HFFc6 (cell line): ENCODE data around the gene SATL1. TPM values are rescaled to one million over a fixed set of nuclear protein-coding genes. Genes with fewer than 3 reads are reported as not detected.

ENCODE experiments used
- DNase-seq: peaks from one replicate; pipeline ENCODE4 v3.0.0-alpha.2; 2018
- H3K27ac Mint-ChIP-seq: 2 replicates; pipeline ENCODE4 v1.8.0; 2020; ENCODE audit warnings: mild to moderate bottlenecking, mixed read lengths
- H3K27me3 Mint-ChIP-seq: 2 replicates; pipeline ENCODE4 v1.8.0; 2021; ENCODE audit warnings: mild to moderate bottlenecking, moderate library complexity, mixed read lengths; ENCODE audit not compliant: insufficient read depth
- H3K36me3 Mint-ChIP-seq: 2 replicates; pipeline ENCODE4 v1.8.0; 2021; ENCODE audit warnings: low read depth, mixed read lengths
- H3K4me1 Mint-ChIP-seq: 2 replicates; pipeline ENCODE4 v1.8.0; 2020; ENCODE audit warnings: low read depth, mixed read lengths
- H3K4me3 Mint-ChIP-seq: 2 replicates; pipeline ENCODE4 v1.8.0; 2020; ENCODE audit warnings: mild to moderate bottlenecking, moderate library complexity, mixed read lengths
- H3K9me3 Mint-ChIP-seq: 2 replicates; pipeline ENCODE4 v1.8.0; 2020; ENCODE audit warnings: mild to moderate bottlenecking, mixed read lengths
- total RNA-seq, 6 experiments: library from RNA; stranded (reverse); fragmentation: NEBNext Ultra II Directional; extraction: Animal tissue kit (Norgen Biotek cat#: 25700); gene quantifications; 2 replicates in 1 of 6; 3 replicates in 5 of 6; pipeline ENCODE4 v1.2.3, GENCODE V29; 2021
- TF ChIP-seq, protein P1 (sequence below): fragments of 200-600 bp; sonication (generic); IDR thresholded peaks from 2 replicates; pipeline ENCODE4 v1.5.0; 2021; ENCODE audit warnings: antibody characterized with exemption, mild to moderate bottlenecking

The SATL1 gene
- total RNA-seq, 6 experiments from 2014 or later = not detected

DNA sequence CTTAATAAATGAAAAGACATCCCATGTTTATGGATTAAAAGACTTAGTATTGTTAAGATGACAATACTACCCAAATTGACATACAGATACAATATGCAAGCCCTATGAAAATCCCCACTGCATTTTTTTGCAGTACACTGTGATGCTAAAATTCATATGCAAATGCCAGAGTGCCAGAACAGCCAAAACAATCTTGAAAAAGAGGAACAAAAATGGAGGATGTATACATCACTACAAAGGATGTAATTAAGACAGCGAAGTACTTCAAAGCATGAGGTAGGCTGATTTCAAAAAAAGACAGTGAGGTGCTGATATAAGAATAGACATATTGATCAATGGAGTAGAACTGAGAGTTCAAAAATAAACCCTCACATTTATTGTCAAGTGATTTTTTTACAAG, 47.3 kb downstream of the SATL1 start:
- Mint-ChIP-seq H3K9me3 (no peaks in the 10 kb centered on the region; the same call in 1 of the 2 replicates), H3K27ac (no peak overlapping the region), H3K4me1 (no peaks in the 10 kb centered on the region)

DNA sequence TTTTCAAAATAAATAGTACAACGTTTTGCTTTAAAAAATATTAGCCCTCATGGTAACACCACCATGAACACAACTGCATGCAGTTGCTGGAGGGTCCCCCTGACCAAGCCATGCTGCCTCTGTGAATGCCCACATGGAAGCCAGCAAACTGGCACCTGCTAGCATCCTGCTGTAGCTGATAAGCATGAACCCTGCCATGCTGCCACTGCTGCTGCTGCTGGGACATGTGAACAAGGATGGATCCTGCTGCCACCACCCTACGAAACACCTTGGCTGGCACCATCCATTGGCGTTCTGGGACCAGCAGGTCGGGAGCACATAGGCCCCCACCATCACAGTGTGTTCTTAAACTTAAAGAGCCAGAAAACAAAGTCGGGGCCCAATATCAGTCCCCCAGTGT, 83.9 kb downstream of the SATL1 start:
- Mint-ChIP-seq H3K9me3 (no peaks in the 10 kb centered on the region), H3K27ac (no peak overlapping the region), H3K36me3 (no peaks in the 10 kb centered on the region), H3K4me1 (no peaks in the 10 kb centered on the region), H3K4me3 (no peak overlapping the region), H3K27me3 (no peaks in the 10 kb centered on the region; the same call in 1 of the 2 replicates)
- TF ChIP-seq, protein P1, sequence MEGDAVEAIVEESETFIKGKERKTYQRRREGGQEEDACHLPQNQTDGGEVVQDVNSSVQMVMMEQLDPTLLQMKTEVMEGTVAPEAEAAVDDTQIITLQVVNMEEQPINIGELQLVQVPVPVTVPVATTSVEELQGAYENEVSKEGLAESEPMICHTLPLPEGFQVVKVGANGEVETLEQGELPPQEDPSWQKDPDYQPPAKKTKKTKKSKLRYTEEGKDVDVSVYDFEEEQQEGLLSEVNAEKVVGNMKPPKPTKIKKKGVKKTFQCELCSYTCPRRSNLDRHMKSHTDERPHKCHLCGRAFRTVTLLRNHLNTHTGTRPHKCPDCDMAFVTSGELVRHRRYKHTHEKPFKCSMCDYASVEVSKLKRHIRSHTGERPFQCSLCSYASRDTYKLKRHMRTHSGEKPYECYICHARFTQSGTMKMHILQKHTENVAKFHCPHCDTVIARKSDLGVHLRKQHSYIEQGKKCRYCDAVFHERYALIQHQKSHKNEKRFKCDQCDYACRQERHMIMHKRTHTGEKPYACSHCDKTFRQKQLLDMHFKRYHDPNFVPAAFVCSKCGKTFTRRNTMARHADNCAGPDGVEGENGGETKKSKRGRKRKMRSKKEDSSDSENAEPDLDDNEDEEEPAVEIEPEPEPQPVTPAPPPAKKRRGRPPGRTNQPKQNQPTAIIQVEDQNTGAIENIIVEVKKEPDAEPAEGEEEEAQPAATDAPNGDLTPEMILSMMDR = no peak
- no peak for DNase-seq

More for the DNA sequence above, 47.3 kb downstream of the SATL1 start:
- TF ChIP-seq, protein P1 = no peak
- Mint-ChIP-seq H3K27me3 (no peaks in the 10 kb centered on the region), H3K36me3 (no peaks in the 10 kb centered on the region; the same call in 1 of the 2 replicates), H3K4me3 (no peak overlapping the region)
- no peak for DNase-seq

DNA sequence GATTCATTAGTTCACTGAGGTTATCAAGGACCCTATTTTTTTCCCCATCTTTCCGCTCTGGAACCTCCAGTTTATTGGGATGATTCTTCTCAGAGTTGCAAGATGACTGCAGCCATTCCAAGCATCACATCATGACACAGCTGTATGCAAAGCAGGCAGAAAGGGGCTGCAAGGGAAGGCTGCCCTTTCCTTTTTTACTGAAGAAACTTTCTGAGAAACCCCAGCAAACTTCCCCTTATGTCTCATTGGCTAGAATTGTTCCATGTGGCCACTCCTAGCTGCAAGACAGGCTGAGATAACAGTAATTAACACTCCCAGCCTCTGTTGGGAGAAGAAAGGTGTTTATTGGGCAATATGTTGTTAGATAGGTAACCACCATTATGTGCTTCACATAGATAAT, 102.6 kb downstream of the SATL1 start:
- TF ChIP-seq, protein P1 = no peak
- no peaks in the 10 kb centered on the region for H3K4me1 Mint-ChIP-seq
- no peaks in the 10 kb centered on the region for H3K27me3 Mint-ChIP-seq
- no peaks in the 10 kb centered on the region for H3K9me3 Mint-ChIP-seq
- DNase-seq = no peak
- H3K4me3 Mint-ChIP-seq = no peak overlapping the region
- H3K36me3 Mint-ChIP-seq = no peaks in the 10 kb centered on the region
- H3K27ac Mint-ChIP-seq = no peak overlapping the region

DNA sequence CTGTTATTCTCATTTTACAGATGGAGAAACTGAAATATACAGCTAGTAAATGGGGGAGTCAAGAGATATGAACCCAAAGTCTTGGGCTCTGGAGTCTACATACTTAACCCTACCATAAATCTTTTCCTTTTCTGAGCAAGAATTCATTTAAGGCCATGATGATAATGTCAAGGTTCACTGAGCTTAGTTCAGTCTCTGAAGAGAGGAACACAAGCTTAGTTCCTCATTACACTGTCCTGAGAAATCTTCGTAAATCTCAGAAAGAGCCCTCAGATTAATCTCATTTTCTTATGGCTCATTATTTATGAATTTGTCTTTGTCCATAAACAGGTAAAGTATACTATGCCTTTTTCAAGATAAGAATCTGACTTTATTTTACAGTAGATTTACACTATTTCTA, 104.2 kb downstream of the SATL1 start:
- no peak for DNase-seq
- Mint-ChIP-seq H3K36me3 (no peaks in the 10 kb centered on the region), H3K27me3 (no peaks in the 10 kb centered on the region), H3K9me3 (no peaks in the 10 kb centered on the region), H3K27ac (no peak overlapping the region), H3K4me3 (no peak overlapping the region), H3K4me1 (no peaks in the 10 kb centered on the region)
- TF ChIP-seq, protein P1 = no peak

DNA sequence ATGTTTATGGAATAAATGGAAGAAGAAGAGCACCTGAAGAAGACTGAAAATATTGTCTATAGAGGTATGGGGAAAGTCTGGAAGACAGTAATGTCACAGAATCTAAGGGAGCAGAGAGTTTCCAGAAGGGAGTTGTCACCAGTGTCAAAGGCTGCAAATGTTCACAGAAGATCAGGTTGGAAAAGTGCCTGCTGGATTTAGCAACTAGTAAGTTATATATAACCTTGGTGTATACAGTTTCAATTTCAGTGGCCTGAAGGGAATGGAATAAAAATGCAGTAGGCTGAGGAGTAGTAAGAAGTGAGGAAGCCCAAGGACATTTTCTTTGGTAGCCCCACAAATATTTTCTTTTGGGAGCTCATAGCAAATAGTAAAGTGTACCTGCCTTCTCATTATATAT, 107.2 kb downstream of the SATL1 start:
- no peak for DNase-seq
- no peaks in the 10 kb centered on the region for H3K27me3 Mint-ChIP-seq
- no peak overlapping the region for H3K4me3 Mint-ChIP-seq
- TF ChIP-seq, protein P1 = no peak
- H3K4me1 Mint-ChIP-seq = no peaks in the 10 kb centered on the region
- no peak overlapping the region for H3K27ac Mint-ChIP-seq
- no peaks in the 10 kb centered on the region for H3K9me3 Mint-ChIP-seq
- H3K36me3 Mint-ChIP-seq = no peaks in the 10 kb centered on the region

DNA sequence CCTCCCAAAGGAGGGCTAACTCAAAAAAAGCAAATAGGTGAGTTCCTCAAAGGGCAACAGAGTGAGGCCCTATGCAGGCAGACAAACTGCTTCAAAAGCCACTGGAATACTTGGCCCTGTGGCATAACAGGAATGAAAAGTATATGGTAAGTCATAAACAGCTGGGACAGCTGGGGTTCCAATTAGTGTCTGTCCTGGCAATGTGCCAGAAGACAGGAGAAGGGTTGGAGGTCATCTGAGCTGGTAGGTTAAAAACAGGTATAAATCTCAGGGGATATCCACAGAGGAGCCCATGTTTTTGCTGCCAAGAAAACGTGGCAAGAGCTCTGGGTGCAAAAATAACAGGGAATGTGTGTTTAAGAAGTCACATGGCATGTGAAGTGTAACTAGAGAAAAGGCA, 128.3 kb downstream of the SATL1 start:
- no peak overlapping the region for H3K4me3 Mint-ChIP-seq
- H3K27ac Mint-ChIP-seq = no peak overlapping the region
- TF ChIP-seq, protein P1 = no peak
- no peaks in the 10 kb centered on the region for H3K27me3 Mint-ChIP-seq
- H3K4me1 Mint-ChIP-seq = no peaks in the 10 kb centered on the region
- no peaks in the 10 kb centered on the region for H3K9me3 Mint-ChIP-seq
- H3K36me3 Mint-ChIP-seq = no peaks in the 10 kb centered on the region
- DNase-seq = no peak
